DND-41 (cell line): ENCODE measurements around the gene MAFG.

Experiments
- CTCF ChIP-seq: IDR thresholded peaks from 2 replicates; pipeline ENCODE4 v1.5.1; 2012; ENCODE audit warnings: borderline replicate concordance, low read length, moderate library complexity, mild to moderate bottlenecking; ENCODE audit not compliant: poor library complexity, severe bottlenecking; ENCODE audit errors: extremely low read depth
- EZH2 ChIP-seq: IDR thresholded peaks from 3 replicates; pipeline ENCODE4 v1.6.1; 2012; ENCODE audit warnings: borderline replicate concordance, low read depth, mild to moderate bottlenecking, moderate library complexity, low read length, inconsistent platforms; ENCODE audit not compliant: severe bottlenecking

DNA sequence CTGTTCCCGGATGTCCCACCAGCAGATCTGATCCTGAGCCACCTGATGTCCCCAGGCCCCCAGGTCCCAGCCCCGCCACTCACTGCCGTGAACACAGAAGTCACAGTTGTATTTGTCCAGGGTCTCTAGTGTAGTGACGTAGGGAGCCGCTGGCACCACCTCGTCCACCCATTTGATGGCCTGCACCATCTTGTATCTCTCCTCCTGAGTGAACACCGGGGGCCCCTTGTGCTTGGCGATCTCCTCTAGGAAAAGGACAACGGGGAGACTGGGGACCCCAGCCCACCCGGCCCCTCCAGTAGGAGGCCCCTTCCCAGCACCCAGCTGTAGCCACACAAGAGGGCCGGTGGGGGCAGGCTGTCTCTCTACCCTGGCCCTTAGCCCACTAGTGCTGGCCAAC, 18.7 kb downstream of the MAFG start:
- TF ChIP-seq CTCF (no peak), EZH2 (no peak)
